Measurements from ENCODE around the gene CSF1R.

The CSF1R gene

GRCh38 chr5:150069672-150070627, 16.4 kb downstream of the CSF1R start:
- DNase-seq, result no peak

- DNase-seq, result no peak
These were observed 17.3 kb downstream of the CSF1R start for GRCh38 chr5:150068961-150069645.

GRCh38 chr5:150068472-150068871, 17.9 kb downstream of the CSF1R start:
- no peak for DNase-seq

- no peak for DNase-seq
These were observed 18.3 kb downstream of the CSF1R start for GRCh38 chr5:150068071-150068470.

GRCh38 chr5:150067405-150067960, 18.9 kb downstream of the CSF1R start:
- DNase-seq, result no peak

- DNase-seq, result no peak
These were observed 19.4 kb downstream of the CSF1R start for GRCh38 chr5:150066901-150067396.

GRCh38 chr5:150066436-150066835, 19.9 kb downstream of the CSF1R start:
- DNase-seq, result no peak

- no peak for DNase-seq
These were observed 20.5 kb downstream of the CSF1R start for GRCh38 chr5:150065886-150066285.

- no peak for DNase-seq
These were observed 21.0 kb downstream of the CSF1R start for GRCh38 chr5:150065346-150065745.

- DNase-seq, result no peak
These were observed 21.6 kb downstream of the CSF1R start for GRCh38 chr5:150064681-150065220.

- DNase-seq, result no peak
These were observed 22.7 kb downstream of the CSF1R start for GRCh38 chr5:150063638-150064037.

- DNase-seq, result no peak
These were observed 24.0 kb downstream of the CSF1R start for GRCh38 chr5:150062216-150062922.

- DNase-seq, result no peak
These were observed 24.8 kb downstream of the CSF1R start for GRCh38 chr5:150061538-150061995.

GRCh38 chr5:150060471-150060870, 25.9 kb downstream of the CSF1R start:
- no peak for DNase-seq

- DNase-seq, result no peak
These were observed 26.7 kb downstream of the CSF1R start for GRCh38 chr5:150059623-150060022.

GRCh38 chr5:150058480-150059126, 27.8 kb downstream of the CSF1R start:
- no peak for DNase-seq

GRCh38 chr5:150057996-150058395, 28.4 kb downstream of the CSF1R start:
- DNase-seq, result no peak

- DNase-seq, result no peak
These were observed 28.8 kb downstream of the CSF1R start for GRCh38 chr5:150057511-150057910.

GRCh38 chr5:150057052-150057451, 29.3 kb downstream of the CSF1R start:
- no peak for DNase-seq

- DNase-seq, result no peak
These were observed 30.3 kb downstream of the CSF1R start for GRCh38 chr5:150056075-150056443.

- no peak for DNase-seq
These were observed 30.9 kb downstream of the CSF1R start for GRCh38 chr5:150055326-150056074.

All from stimulated activated CD4-positive, alpha-beta T cell treated with anti-CD3 and anti-CD28 coated beads, Interleukin-2, amount 100 ng/mL, for 24 hours (primary cell).